NCI-H1930 (cell line): ENCODE measurements around the gene TNIP2.
"Not testable (repeated sequence)": the region's sequence is repeated elsewhere in the genome, so short reads cannot be mapped to it uniquely, and the experiment has no call there.

Source experiments
- DNase-seq, 2 experiments: peaks; one replicate each; lab custom pipeline; 2025; lab: John Stamatoyannopoulos, UW

TNIP2 gene

DNA sequence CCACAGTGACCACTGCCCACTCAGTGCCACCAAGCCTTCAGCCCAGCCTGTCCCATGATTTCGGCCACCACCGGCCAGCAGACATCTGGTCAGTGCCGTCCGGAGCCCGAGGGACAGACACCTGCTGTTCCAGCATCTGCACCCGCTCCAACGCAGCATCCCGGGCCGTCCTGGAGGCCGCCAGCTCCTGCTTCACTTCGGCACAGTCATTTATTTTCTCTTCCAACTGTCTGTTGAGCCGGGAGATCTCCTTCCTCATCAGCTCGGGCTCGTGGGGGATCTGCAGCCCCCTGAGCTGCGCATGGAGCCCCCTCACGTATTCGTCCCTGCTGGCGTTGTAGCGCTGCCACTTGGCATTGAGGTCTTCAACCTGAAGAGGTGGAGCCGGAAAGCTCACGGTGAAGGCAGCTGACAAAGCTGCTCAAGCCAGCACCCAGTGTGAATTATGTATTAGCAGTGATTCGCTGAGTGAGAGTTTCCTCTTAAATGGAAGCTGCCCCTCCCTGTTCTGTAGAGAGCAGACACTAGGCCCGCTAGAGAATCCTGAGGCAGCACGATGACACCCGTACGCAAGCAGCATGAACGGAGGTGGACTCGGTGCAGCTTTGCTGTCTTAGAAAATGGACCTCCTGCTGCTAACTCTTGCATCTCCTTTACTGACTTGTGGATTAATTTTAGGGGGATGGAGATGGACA is 11.4 kb downstream of the TNIP2 start:
- no peak for DNase-seq

DNA sequence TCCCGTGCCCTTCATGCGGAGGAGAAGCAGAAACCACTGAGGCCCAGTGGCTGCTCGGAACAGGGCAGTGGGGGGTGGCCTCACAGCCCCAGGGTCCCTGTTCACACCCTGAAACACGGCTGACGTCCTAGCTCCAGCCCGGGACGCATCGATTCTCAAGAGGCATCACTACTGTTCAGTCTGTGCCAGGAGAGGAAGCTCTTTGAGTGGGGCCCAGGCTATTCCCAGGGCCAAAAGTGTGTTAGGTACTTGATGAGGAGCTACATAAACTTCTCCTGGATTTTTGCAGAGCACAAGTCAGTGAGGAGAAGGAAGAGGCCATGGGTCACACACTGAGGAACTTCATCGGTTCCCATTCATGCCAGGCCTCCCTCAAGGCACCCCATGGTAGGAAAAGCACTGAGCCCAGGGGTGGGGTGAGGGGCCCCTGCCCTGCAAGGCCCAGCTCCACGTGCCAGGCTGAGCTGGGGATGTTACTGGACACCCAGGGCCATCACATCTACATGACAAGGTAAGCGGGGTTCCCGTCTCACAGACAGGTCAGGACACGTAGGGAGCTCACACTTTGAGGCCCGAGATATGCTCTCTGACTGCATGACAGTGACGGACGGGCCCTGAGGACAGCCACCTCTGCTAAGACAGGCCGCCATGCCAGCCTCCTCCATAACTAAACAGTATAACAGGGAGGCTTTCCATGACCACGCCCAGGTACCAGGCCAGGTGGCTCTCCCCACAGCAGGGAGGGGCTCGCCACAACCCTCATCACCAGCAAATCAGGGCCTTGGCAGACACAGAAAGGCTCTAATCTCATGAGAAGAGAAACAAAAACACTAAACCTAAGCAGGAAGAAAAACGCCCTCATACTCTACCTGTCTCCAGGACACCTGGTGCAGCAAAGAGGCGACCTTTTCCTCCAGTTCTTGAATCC is 12.4 kb downstream of the TNIP2 start:
- no peak for DNase-seq

DNA sequence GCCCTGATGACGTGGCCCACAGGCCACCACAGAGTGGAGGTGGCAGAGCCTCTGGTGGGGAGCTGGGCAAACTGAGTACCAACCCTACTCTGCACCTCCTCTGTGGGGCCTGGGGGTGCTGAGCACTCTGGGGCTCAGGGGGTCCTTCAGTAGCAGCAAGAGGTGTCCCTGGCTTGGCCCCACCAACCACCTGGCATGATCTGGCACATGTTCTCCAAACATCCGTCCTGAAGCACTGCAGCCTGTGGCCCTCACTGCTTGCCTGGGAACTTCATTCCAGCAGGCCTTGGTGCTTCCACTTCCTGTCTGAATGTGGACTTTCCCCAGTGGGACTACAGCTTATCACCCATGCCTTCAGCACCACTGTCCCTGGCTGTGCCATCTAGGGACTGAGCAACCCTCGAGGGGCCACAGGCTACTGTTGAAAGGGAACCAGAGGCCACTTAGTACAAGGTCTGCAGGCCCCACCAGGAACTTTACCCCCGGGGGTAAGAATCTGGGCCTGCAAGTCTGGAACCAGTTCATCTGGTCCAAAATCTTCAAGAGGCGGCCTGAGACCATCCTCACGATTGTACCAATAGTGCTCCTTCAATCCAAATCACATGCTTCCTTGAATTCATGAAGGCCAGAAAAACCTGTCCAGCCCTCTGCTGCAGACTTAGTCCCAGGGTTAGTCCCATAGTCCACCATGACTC is 13.2 kb downstream of the TNIP2 start:
- DNase-seq: no peak

DNA sequence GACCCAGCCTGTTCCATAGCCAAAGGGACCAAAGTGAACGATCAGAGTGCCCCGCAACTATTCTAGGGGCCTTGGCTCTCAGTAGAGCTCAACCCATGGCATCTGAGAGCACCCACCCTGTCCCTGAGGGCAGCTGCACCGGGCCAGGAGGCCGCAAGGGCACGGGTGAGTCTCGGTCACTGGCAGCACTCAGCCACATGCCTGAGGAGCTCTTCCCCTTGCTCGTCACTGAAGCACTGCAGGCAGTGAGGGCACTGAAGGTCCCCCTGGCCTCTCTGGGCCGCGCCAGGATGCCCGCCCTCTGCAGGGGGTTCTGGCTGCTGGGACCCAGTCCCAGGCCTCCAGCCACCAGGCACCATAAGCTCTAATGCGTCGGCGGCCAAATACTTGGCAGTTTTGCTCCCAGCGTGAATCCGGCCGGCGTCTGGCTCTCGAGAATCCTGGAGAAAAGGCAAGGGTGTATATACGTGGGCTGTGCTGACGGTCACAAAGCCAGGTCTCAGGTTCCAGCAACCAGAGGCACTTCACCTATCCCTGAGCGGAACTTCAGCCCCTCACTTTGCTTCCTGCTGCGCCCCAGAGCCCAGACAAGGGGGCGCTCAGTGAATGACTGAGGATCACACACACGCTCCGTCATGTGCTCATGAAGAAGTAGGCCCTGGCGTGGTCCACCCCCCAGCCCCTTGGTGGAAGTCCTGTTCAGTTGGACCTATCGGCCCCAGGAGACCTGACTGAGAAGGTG is 13.9 kb downstream of the TNIP2 start:
- no peak for DNase-seq

DNA sequence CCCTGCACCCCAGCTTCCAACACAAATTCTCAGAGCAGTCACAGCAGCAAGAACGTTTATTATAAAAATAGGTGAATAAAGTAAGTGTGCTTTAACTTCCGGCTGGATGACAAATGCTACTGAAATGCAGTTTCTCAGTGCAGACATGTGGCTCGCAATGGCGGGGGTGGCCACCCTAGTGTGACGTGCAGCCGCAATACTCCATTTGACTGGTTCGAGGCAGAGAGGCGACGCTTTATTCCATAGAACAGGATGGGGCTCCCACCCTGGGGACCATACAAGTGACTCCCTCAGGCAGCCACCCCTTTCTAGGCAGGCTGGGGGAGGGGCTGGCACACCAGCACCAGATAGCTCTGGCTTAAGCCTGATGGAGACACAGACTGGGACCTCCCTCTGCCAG is 14.5 kb downstream of the TNIP2 start:
- no peak for DNase-seq

DNA sequence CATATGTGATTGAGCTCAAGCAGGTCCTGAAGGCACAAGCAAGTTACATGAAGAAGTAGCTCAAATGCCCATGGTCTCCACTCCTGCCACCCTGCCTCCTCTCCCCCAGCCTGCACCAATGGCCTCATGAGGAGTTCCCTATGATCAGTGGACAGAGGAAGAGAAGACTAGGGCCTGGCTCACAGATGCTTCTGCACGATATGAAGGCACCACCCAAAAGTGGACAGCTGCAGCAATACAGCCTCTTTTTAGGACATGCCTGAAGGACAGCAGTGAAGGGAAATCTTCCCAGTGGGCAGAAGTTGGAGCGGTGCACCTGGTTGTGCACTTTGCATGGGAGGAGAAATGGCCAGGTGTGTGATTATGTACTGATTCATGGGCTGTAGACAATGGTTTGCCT is 17.8 kb downstream of the TNIP2 start:
- not testable (repeated sequence) for DNase-seq

DNA sequence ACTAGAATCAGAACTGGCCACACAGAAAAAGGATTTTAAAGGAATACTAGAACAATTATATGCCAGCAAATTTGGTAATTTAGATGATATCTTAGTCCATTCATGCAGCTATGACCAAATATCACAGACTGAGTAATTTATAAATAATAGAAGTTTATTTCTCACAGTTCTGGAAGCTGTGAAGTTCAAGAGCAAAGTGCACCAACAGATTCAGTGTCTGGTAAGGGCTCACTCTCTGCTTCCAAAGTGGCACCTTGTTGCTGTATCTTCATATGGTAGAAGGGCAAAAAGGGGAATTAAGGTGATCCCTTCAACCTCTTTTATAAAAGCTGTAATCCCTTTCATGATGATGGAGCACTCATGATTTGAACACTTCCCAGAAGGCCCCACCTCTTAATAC is 20.3 kb downstream of the TNIP2 start:
- DNase-seq: no peak

DNA sequence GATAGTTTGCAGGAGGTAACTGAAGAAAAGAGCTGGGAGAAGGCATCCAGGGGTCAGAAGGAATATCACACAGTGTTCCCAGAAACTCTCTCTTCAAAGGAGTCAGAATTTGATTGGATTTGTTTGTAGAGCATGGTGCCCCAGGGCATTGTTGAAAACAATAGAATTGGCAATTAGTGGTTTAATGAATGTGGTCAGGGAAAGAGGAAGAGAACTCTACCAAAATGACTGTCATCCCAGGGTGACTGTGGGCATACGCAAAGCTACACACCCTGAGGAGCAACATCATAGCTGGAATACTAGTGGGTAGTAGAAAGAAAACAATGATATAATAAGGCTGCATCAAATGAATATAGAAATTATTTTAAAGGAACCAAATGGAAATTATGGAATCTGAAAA is 21.5 kb downstream of the TNIP2 start:
- DNase-seq: no peak

DNA sequence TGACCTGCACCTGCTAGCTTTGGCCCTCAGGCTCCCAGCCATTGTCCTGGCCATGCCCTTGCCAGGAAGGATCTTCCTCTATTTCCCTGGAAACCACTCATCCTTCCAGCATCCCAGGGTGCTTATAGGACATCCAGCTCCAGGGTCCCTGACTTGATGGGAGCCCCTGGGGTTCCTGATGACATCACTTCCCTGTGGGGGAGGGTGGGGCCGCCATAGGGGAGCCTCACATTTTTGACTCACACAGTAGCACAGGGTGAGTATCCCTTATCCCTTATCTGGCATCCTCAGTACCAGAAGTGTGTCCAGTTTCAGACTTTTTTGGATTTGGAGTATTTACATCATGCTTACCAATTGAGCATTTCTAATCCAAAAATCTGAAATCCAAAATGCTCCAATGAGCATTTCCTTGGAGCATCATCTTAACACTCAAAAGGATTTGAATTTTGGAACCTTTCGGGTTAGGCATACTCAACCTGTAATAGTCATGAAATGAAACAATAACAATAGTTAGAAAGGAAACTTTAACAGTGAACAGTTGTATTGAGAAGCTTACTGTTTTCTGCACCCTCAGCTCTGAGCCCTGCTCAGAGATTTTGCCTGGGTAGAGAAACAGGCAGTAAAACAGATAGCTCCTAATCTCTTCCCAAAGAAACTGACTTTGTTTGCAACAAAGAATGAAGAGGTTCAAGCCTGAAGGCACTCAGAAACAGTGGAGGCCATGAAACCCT is 22.1 kb downstream of the TNIP2 start:
- DNase-seq: no peak

DNA sequence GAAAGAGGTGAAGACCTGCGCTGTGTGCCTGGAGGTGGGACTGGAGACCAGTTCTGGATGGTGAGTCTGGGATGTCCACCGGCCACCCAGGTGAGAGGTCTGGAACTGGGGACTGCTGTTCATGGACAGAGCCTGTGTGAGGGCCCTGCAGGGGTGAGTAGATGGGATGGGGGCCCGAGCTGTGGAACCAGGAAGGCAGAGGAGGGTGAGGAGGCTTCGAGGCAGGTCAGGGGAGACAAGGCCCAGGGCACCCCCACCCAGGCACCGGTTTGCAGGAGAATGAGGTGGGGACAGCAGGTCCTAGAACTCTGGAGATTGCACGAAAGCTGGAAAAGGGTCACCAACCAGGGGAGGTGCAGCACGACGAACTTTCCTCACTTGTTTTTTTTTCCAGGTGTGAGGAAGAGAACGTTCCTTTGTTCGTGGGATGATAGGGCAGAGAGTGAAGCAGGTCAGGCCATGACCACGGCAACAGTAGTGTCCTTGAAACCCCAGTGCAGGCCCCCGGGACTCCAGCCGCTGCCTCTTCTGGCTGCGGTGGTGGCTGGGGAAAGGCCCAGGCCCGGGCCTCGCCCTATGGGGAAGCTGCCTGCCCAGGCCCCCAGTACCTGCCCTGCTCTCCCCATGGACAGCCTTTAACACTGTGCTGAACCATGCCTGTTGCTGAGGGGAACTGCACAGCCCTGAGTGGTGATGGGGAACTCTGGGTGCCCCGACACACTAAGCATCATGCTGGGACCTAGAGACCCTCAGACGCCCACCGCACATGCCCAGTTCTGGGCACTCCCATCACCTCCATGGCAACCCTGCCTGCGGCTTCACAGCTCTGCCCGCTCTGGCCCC is 22.9 kb downstream of the TNIP2 start:
- DNase-seq: no peak

DNA sequence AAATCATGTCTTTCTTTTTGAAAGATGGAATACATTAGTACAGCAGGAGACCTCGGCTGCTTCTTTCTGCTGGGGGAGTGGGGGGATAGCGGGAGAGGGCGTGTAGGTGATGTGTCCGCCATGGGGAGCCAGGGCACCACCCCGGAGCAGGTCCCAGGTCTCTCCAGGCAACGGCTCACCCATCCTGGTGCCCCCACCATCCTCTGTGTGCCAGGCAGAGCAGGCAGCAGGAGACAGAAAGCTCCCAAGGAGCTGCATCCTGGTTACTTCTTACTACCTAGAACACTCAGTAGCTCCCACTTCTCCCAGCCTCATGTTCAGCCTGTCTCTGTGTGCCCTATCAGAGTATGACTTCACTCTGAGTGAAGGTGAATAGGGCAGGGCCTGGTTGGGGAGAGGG is 23.6 kb downstream of the TNIP2 start:
- no peak for DNase-seq

DNA sequence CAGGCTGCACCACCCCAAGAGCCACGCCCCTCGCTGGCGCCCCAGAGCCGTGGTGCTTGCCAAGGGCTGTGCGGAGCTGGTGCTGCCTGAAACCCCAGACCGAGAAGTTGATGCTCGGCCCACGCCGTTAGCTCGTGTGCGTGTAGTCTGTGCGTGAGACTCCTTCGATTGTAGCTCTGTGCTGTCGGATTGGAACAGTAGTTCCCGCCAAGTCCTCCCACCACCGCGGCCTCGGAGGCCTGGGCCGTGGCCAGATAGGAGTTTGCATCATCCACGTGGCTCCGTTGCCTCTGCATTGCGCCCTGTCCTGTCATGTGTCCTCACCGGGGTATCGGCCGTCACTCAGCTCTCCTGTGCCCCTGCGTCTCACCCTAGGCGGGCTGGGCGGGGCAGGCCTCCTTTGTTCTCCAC is 24.2 kb downstream of the TNIP2 start:
- DNase-seq: no peak

DNA sequence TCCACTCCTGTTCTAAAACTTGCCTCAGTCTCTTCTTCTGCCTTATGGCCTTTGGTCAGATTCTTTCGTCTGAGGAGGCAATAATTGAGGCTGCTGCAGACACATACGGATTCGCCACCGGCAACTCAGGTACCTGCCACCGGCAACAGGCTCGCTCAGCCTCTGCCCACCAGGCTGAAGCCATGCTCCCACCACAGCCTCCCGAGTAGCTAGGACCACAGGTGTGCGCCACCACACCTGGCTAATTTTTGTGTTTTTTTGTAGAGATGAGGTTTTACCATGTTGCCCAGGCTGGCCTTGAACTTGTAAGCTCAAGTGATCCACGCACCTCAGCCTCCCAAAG is 26.6 kb downstream of the TNIP2 start:
- no peak for DNase-seq

DNA sequence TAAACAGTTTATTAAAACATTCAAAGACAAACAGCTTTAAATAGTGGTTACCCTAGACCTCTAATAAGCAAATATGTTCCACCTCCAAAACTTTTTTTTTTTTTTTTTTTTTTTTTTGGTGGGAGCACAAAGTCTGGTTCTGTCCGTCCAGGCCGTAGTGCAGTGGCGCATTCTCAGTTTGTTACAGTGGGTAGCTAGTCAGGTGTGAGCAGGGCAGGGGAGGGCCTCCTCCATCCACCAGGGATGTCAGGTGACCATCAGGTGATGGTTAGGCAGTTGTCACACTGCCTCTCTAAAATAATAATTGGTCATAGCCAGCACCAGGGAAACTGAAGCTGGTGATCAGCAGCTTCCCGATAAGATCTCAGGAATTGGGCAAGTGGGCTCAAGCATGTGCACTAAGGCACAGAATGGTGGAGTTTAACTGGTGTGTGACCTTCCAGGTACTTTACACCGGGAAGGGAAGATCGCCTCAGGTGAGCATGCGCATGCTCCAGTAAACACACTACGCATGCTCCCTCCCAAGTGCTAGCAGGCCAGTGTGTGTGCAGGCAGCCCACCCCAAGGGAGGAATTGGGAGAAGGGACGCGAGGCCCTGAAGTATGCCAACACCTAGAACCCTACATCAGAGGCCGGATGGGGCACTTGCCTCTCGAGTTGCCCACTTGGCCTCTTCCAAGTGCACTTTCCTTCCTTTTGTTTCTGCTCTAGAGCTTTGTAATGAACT is 27.2 kb downstream of the TNIP2 start:
- no peak for DNase-seq

DNA sequence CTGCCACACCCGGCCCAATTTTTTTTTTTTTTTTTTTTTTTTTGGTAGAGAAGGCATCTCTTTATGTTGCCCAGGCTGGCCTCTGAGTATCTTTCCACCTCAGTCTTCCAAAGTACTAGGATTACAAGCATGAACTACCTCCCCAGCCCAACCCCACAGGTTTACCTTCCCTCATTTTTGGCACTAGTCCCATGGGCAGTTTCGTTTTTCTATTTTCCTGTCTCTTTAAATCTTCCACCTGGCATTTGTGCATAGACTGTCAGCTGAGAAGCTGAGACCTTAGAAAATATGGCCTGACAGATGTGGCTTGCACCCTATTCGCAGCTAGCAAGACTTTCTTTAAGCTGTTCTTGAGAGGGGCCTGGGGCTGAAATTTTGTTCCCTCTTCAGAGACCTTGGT is 27.9 kb downstream of the TNIP2 start:
- DNase-seq: no peak

DNA sequence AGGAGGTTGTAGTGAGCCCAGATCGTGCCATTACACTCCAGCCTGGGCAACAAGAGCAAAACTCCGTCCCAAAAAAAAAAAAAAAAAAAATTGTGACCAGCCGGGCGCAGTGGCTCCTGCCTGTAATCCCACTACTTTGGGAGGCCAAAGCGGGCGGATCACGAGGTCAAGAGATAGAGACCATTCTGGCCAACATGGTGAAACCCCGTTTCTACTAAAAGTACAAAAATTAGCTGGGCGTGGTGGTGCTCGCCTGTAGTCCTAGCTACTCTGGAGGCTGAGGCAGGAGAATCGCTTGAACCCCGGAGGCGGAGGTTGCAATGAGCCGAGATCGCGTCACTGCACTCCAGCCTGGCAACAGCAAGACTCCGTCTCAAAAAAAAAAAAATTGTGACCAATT is 29.3 kb downstream of the TNIP2 start:
- DNase-seq: not testable (repeated sequence)

DNA sequence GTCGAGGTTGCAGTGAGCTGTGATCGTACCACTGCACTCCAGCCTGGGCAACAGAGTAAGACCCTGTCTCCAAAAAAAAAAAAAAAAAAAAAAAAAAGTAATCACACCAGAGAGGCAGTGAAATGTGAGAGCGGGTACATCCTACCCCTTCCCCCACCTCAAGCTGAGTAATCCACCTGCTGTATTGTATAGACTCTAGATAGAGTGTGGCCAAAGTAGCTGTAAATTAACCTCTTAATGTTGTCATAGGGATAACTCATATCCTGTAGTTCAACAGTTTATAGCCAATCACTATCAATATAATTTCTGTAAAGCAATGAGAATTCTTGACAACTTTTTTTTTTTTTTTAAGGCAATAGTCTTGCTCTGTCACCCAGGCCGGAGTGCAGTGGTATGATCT is 30.8 kb downstream of the TNIP2 start:
- DNase-seq: no peak

DNA sequence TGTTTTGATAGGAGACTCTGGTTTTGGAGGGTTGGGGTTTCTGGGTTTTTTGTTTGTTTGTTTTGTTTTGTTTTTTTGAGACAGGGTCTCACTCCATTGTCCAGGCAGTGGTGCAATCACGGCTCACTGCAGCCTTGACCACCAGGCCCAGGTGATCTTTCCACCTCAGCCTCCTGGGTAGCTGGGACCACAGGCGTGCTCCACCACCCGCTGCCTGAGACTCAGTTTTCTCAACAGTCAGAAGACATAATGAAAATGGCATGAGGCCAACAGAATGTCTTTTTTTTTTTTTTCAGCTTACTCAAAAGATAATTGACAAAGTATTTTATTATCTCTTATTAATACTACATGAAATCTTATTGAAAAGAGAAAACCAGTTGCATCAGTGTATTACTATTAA is 32.4 kb downstream of the TNIP2 start:
- no peak for DNase-seq

DNA sequence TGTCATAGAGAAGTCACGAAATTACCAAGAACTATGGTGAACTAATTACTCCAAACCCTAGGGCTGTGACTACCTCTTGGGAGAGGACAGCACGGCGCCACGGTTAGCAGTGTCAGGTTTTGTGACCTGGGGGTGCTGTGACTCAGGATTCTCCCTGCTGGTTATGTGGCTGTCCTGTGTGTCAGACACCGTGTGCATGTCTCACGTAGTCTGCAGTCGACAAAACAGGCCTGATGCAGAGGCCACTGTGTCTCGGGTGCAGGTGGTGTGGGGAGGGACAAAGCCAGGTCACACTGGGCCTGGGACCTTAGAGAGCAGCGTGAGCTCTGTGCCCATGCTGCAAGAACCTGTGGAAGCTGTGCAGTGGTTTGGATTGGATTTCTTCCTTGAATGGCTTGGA is 34.1 kb downstream of the TNIP2 start:
- no peak for DNase-seq

DNA sequence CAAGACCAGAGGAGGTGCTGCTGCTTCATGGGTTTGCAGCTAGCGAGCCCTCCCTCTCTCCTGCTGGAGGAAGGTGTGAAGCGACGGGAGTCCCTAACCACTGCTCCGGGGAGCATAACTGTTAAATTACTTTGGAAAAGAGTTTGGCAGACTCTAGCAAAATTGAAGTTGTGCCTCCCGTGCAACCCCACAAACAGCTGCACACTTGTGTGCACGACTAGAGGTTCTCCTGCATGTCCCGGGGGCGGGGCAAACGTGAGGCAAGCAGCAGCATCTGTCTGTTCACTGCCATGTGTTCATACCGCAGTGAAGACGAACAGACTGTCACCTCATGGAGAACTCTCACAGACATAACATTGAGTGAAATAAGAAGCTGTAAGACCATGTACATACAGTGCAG is 34.5 kb downstream of the TNIP2 start:
- DNase-seq: no peak
